ENCODE results near the gene PIM1.

- TF ChIP-seq CTCF (conservative IDR thresholded peaks at IDR 0.05) (no peak), ZFX (IDR thresholded peaks at IDR 0.05) (no peak)
Observed at GRCh38 chr6:37137201-37138090, 32.5 kb upstream of the PIM1 start.

Measured in C4-2B (cell line).